Ascending aorta (tissue), 2 donors: ENCODE data around the gene HAAO. TPM values are rescaled to one million over a fixed set of nuclear protein-coding genes. Genes with fewer than 3 reads are reported as not detected.

Experiments used
- DNase-seq, 2 donors: peaks; one replicate each; pipeline ENCODE4 v3.0.0-alpha.2; 2019; ENCODE audit warnings: low spot score in 2 of 2
- H3K27ac ChIP-seq, 2 donors: fragments of 200-600 bp; sonication (generic); one replicate each; pipeline ENCODE4 v1.5.1; 2016 to 2017; ENCODE audit warnings: mild to moderate bottlenecking in 1 of 2
- H3K27me3 ChIP-seq: fragments of 200-600 bp; sonication (generic); one replicate; pipeline ENCODE4 v1.5.1; 2017
- H3K36me3 ChIP-seq, 2 donors: fragments of 200-600 bp; sonication (generic); one replicate each; pipeline ENCODE4 v1.5.1; 2016
- H3K4me1 ChIP-seq, 2 donors: fragments of 200-600 bp; sonication (generic); one replicate each; pipeline ENCODE4 v1.5.1; 2016 to 2017; ENCODE audit warnings: mild to moderate bottlenecking in 1 of 2
- H3K4me3 ChIP-seq, 2 donors: fragments of 200-600 bp; sonication (generic); one replicate each; pipeline ENCODE4 v1.5.1; 2016 to 2017; ENCODE audit warnings: mild to moderate bottlenecking in 1 of 2
- H3K9me3 ChIP-seq, 2 donors: fragments of 200-600 bp; sonication (generic); one replicate each; pipeline ENCODE4 v1.5.1; 2016
- CTCF ChIP-seq, 3 experiments: fragments of 200-600 bp in 2 of 3; fragments of 450-650 bp in 1 of 3; sonication (generic) in 2 of 3; IDR thresholded peaks; one replicate each; pipeline ENCODE4 v1.5.1; 2016 to 2019; ENCODE audit warnings: antibody characterized with exemption in 3 of 3, mild to moderate bottlenecking in 1 of 3, moderate library complexity in 1 of 3
- intact Hi-C: fragments of 100-400 bp; cut with DNase I; formaldehyde crosslinking; loops from one replicate; pipeline ENCODE4 v1.15.1; 2023
- total RNA-seq: library from RNA; depleted of rRNA; stranded (reverse); fragments of >200 nt; gene quantifications from one replicate; pipeline ENCODE4 v1.1.0, GENCODE V29; 2016

The HAAO gene
- total RNA-seq, 1 donor from 2014 or later, result 7.2 TPM

DNA sequence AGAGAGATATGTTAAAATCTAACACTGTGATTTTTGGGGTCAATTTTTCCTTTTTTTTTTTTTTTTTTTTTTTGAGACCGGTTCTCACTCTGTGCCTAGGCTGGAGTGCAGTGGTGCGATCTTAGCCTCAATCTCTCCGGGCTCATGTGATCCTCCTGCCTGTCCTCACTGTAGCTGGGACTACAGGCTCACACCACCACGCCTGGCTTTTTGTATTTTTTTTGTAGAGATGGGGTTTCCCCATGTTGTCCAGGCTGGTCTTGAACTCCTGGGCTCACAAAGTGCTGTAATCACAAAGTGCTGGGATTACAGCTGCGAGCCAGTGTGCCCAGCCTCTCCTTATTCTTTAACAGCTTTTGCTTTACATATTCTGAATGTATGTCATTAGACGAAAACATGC is 2.9 kb upstream of the HAAO start:
- DNase-seq, result no peak
- Histone ChIP-seq H3K4me3 (no peak overlapping the region), H3K4me1 (peaks cover 5 to 30% of the 10 kb centered on the region in 2 donors), H3K27me3 (no peaks in the 10 kb centered on the region), H3K9me3 (no peaks in the 10 kb centered on the region), H3K27ac (peak overlapping the region; percentile 91 to 97), H3K36me3 (no peaks in the 10 kb centered on the region)
- intact Hi-C loops, result loop anchor here (10.0 kb wide), 1 partner anchor 230 kb away; the partner anchor contains the start of gene MTA3
- no peak for TF ChIP-seq CTCF (IDR thresholded peaks at IDR 0.05)

DNA sequence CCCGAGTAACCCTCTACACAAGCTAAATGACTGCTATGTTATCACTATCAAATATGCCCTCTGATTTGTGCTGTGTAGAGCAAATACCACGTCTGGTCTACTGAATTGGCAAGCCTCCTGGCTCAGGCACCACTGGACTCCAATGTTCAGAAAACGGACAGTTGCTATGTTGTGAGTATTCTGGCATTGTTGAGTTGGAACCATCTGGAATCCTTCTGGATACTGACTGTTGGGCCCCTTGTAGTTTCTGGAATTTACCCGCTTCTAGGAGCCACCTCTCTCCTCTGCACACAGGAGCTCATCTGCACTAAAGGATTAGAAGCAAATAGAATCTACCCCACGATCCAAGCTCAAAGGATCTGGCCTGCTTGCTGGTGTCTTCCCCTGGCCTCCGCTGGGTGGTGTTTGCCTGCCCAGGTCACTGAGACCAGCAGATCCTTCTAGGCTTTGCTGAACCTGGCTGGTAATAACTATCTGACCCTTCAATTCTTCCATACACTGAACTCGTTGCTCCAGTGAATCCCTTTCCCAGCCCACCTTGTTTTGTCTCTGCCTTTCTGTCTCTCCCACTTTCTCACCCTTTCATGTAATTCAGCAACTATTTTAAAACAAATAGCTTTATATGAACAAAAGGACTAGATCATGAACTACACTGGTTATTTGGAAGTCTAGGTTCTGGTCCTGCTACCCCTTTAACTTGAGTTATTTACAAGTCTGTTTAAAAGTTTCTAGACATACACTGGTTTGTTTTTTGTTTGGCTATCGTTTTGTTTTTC is 2.1 kb upstream of the HAAO start:
- intact Hi-C loops, result loop anchor here (10.0 kb wide), 1 partner anchor 230 kb away; the partner anchor contains the start of gene MTA3
- no peak for DNase-seq
- Histone ChIP-seq H3K4me3 (peak overlapping the region in 1 of 2 donors; percentile 81), H3K27me3 (no peaks in the 10 kb centered on the region), H3K36me3 (no peaks in the 10 kb centered on the region), H3K9me3 (no peaks in the 10 kb centered on the region), H3K4me1 (peaks cover 5 to 30% of the 10 kb centered on the region in 2 donors), H3K27ac (peak overlapping the region; percentile 91 to 97)
- peak in 2 of 3 experiments; percentile 19 to 30 for TF ChIP-seq CTCF (IDR thresholded peaks at IDR 0.05)

DNA sequence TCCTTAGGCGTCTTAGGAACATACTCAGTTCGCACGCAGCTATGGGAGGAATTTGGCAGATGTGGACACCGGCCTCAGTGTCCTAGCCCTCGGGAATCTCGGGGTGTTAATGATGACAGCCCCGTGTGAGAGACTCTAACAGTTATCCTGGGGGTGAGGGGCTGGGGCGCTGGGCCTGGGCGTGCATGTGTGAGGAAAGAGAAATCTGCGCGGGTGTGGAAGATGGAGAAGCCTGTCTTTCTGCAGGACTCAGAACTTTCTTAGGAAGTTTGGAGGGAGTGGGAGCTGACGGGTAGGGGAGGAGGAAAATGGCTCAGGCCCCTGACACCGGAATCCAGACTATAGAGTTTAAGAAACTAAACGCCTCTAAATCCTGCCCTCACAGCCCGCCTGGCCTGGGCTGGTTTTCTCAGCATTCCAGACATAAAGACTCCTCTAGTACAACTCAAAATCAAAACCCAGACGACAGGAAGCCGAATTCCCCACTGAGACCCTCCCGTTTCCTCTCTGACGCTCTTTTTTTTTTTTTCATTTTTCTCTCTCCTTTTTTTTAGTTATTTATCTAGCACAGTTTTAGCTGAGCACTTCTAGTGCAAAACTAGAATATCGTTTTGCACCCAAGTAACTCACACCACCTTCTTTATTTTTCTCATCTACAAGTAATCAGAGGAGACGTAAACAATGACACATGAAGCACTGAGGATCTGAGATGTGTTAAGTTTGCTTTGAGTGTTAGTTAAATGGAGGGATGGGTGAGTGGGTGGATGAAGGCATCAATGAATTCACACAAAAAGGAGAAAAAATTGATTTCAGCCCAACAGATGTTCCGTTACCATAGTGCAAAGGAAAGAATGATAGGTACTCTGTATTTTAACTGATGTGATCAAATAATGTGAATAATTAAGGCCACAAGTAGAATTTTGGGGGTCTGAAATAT is 1.2 kb upstream of the HAAO start:
- no peak for DNase-seq
- no peaks in the 10 kb centered on the region for H3K27me3 ChIP-seq
- no peaks in the 10 kb centered on the region for H3K9me3 ChIP-seq
- H3K4me1 ChIP-seq, result peaks cover 5 to 30% of the 10 kb centered on the region in 2 donors
- TF ChIP-seq CTCF (IDR thresholded peaks at IDR 0.05), result no peak
- no peaks in the 10 kb centered on the region for H3K36me3 ChIP-seq
- peak overlapping the region; percentile 71 to 81 for H3K4me3 ChIP-seq
- H3K27ac ChIP-seq, result peak overlapping the region; percentile 91 to 97
- intact Hi-C loops, result loop anchor here (1.0 to 10.0 kb wide), 2 partner anchors 17 to 229 kb away; partner anchors contain the start of gene MTA3

GRCh38 chr2:42792087-42792582 is 248 bp downstream of the HAAO start:
- Histone ChIP-seq H3K27me3 (no peaks in the 10 kb centered on the region), H3K36me3 (no peaks in the 10 kb centered on the region), H3K4me1 (peaks cover 5 to 30% of the 10 kb centered on the region in 2 donors), H3K9me3 (no peaks in the 10 kb centered on the region), H3K27ac (peak overlapping the region; percentile 91 to 97), H3K4me3 (peak overlapping the region; percentile 71 to 81)
- intact Hi-C loops, result loop anchor here (10.0 kb wide), 1 partner anchor 227 kb away; the partner anchor contains the start of gene MTA3
- DNase-seq, result no peak
- TF ChIP-seq CTCF (IDR thresholded peaks at IDR 0.05), result no peak

GRCh38 chr2:42791606-42792005 is 777 bp downstream of the HAAO start:
- Histone ChIP-seq H3K27me3 (no peaks in the 10 kb centered on the region), H3K4me3 (peak overlapping the region; percentile 71 to 81), H3K4me1 (peaks cover 5 to 30% of the 10 kb centered on the region in 2 donors), H3K36me3 (no peaks in the 10 kb centered on the region), H3K27ac (peak overlapping the region; percentile 91 to 97), H3K9me3 (no peaks in the 10 kb centered on the region)
- intact Hi-C loops, result loop anchor here (10.0 kb wide), 1 partner anchor 227 kb away; the partner anchor contains the start of gene MTA3
- no peak for DNase-seq
- TF ChIP-seq CTCF (IDR thresholded peaks at IDR 0.05), result no peak
